Bone marrow (tissue), 2 donors: ENCODE measurements around the gene SNX14.

Experiments used
- DNase-seq, 2 donors: peaks; one replicate each; lab custom pipeline; 2025; lab: John Stamatoyannopoulos, UW

SNX14 gene

DNA sequence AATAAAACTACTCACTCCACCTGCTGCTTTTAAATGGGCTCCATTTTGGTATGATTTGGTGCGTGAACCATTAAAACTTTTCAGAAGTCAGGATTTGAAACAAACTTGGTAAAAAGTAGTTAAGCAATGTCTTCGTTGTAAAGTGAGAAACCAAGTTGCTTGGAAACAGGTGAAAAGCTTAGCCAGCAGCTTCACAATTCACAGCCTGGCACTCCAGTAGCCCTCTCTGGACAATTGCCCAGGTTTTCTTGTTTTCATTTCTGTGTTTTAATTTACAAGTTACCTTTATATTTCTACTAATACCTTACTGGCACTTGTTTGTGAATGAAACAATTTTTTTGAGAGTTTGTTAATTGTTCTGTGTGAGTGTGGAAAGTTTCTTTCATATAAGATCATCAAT, 131.0 kb downstream of the SNX14 start:
- DNase-seq: no peak

DNA sequence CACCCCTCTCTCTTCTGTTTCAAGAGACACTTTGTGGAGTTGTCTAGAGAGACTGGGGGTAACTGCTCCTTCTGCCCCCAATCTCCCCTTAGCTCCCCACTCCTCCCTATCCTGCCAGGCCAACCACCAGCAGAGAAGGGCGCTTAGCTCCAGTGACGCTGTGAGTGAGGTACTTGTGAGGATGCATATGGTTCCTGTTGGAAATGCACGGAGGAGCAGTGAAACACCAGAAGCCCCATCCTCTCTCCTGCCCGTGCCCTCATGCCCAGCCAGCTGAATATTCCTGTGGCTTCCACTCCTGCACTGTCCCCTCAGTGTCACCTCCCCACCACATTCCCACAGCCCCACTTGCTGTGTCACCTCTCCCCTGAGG, 131.9 kb downstream of the SNX14 start:
- DNase-seq: no peak

DNA sequence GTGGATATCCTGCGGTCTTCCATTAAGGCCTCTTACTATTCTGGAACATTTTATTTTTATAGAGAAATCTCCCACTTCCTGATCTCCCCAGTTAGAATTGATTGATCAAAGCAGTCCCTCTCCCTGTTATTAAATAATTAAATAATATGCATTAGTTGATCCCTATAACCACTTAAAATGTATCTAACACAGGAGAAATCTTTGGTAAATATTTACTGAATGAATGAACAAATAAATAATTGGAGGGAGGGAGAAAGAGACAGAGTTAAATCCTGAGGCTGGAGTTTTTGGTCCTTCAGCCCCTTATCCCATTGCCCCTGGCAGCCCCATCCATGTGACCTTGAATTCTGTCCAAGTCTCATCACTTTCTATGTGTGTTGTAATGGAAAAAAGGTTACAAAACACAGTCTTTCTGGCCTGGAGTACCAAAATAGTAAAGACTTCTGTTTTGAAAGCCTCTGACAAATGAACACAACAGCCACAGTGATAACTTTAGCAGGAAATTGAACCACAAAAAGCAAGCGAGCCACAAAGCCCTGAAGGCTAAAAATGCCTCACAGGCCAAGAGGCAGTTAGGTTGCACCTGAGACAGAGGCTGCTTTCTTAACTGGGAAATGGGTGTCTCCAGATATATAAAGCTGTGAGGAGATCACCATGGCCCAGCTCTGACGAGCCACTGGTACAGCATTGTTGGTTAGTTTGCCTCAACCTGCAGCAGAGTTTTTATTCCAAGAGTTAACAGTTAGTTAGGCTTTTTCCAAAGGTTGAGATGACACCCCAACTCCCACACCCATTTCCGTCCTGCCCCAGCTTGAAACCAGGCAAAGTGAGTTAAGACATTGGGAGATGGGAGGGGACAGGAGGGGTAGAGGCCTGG, 132.5 kb downstream of the SNX14 start:
- DNase-seq: no peak

DNA sequence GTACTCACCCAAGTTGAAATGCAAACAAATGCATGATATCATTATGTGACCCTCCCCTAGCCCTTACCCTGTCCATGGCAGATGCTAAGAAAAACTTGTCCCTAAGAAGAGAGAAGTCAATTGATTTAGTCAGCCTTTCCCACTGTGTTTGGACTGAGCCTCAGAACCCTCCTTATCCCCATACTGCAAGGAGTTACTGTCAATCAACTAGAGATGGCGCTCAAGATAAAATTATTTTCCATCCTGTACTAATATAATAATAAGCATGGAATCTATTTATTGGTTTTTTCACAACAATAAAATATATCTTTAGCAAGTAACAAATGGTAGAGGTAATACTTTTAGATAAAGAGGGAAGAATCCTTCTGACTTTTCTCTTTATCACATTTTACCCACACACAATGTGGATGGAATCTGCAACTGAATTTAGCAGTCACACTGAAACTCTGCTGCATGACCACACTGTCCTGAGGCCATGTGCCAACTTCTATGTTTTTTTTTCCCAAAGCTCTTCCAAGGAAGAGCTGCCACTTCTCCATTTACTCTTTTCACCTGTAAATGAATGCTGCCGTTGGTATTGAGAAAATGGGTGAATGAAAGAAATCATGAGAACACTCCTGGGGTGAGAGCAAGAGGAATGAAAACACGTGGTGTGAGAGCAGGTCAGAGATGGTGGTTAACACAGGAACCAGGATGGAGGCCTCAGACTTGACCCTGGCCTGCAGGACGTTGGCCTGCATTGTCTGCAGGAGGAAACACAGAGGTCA, 133.3 kb downstream of the SNX14 start:
- DNase-seq: no peak

DNA sequence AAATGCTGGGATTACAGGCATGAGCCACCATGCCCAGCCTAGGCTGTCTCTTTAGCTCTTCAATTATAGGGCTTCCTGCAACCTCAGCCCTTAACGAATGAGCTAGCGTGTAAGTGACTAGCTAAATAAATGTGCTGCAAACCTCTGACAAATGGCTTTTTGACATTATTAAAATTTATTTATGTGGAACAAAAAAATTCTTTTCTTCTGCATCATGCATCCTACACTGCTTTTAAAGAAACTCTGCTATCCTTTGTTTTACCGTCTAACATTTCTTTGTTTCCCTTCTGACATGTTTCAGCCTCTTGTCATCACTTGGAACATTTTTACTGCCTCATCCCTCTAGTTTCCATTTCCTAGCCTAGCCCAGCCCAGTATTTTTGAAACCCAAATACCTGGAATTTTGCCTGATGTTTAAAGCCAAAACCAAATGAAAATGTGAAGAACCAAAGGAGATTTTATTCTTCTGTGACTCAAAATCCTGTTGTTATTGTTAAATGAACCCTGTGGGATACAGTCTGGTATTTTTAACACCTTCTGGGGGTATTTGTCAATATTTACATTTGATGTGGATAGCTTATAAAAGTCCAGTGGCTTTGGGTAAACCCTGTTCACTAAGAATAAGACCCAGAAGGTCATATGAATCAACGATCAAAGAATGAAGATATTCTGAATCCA, 134.3 kb downstream of the SNX14 start:
- no peak for DNase-seq

DNA sequence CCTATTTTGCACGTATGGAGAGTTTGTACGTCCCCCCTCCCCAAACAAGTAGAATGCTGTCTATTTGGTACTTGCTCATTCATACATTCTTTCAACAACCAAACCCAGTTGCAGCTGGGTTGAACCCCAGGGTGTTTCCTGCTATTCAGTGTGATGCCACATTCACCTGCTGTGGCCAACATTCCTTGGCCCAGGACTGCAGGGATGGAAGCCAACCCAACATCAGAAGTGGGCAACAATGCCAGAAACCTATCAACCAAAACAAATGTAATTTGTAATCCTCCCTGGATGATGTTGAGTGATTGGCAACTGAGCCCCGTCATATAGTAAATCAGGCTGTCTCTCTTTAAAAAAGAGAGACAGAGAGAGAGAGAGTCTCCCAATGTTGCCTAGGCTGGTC, 134.9 kb downstream of the SNX14 start:
- no peak for DNase-seq

DNA sequence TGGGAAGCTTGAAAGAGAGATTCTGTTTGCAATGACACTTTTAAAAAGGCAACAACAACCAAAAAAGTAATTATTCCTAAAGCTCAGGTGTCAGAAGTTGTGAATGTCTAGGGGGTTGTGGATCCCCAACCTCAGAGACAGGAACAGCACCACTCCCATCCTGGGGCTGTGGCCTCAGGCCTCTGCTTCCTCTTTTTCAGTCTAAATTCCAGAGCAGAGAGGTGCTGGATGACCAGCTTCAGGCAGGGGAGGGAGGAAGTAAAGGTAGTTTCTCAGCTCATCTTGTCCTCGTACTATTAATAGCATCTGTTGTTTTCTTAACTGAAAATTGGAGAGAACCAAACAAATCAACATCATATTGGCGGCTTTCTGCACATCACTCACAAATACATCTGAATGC, 135.5 kb downstream of the SNX14 start:
- DNase-seq: no peak

DNA sequence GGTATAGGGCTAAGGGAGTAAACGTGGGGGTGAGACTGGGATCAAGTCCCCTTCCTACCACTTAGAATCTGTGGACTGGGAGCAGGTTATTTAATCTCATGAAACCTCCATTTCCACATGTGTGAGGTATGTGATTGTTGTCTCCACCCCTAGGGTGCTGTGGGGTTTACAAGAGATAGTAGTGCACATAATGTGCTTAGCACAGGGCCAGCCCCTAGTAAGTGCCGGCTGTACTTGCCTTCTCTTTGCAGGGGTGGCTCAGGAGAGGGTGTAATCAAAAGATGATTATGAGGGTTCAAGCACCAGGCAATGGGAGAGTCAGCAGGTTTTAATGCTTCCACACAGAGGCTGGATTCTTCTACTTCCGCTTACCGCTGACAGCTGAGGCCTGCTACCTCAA, 136.9 kb downstream of the SNX14 start:
- no peak for DNase-seq
